Measurements from ENCODE around the gene SGK1.

SGK1 gene

DNA sequence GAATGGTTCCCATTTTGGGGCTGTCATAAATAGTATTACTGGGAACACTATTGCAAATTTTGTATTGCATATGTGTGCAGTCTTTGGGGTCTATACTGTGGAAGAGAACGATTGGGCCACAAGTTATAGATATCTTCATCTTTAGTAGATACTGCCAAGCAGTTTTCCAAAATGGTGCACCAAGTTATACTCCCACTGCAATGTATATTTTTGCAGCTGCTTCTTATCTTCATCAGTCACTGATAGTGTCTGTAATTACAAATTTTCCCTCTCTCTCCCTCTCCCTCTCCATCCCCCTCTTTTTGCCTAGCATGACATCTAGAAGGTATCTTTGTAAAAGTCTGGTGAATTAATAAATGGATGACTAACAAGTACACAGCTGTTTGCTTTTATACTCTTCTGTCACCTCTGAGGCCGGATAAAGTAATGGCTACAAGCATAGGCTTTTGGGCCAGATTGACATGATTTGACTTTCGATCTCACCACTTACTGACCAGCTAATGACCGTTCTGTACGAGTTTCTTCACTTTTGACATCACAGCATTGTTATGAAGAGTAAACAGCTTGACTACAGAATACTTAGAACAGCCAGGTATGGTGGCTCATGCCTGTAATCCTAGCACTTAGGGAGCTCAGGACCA, 152.2 kb downstream of the SGK1 start:
- POLR2A ChIA-PET = interaction anchor here (1.7 kb wide), 1 partner anchor 8 kb away, joined by 5 read pairs; no protein-coding TSS in a partner anchor
- no peak overlapping the region for H3K4me3 ChIP-seq (ENCODE audit: low read depth, low read length)
- no peak for TF ChIP-seq CTCF (IDR thresholded peaks at IDR 0.05; ENCODE audit: insufficient read depth, low read length, missing control alignments)
- no peak for DNase-seq (ENCODE audit: low read depth, low spot score)
- CTCF ChIA-PET = interaction anchor here (0.9 to 5.6 kb wide), 8 partner anchors 9 to 775 kb away, joined by 3 to 33 read pairs (median 6); no protein-coding TSS in a partner anchor

DNA sequence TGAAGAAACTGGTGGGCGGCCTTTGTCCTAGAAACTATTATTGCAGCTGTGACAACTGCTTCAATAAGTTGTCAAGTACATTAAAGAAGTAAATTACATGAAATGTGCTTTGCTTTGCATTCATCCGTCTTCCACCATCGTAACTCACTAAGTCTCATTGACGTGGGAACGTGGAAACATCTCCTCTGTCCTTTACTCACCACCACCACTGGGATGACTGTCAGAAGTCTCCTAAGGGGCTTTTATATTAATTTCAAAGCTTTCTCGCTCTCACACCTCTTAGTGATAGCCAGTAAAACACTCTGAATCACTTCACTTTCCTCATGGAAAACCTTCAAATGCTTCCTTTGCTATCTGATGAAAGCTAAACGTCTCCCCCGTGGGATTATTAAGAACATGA, 153.6 kb downstream of the SGK1 start:
- DNase-seq (ENCODE audit: low read depth, low spot score) = no peak
- POLR2A ChIA-PET = no interaction called here
- CTCF ChIA-PET = interaction anchor here (0.8 to 5.6 kb wide), 4 partner anchors 8 to 718 kb away, joined by 3 to 33 read pairs (median 16); no protein-coding TSS in a partner anchor
- TF ChIP-seq CTCF (IDR thresholded peaks at IDR 0.05; ENCODE audit: insufficient read depth, low read length, missing control alignments) = no peak
- no peak overlapping the region for H3K4me3 ChIP-seq (ENCODE audit: low read depth, low read length)

DNA sequence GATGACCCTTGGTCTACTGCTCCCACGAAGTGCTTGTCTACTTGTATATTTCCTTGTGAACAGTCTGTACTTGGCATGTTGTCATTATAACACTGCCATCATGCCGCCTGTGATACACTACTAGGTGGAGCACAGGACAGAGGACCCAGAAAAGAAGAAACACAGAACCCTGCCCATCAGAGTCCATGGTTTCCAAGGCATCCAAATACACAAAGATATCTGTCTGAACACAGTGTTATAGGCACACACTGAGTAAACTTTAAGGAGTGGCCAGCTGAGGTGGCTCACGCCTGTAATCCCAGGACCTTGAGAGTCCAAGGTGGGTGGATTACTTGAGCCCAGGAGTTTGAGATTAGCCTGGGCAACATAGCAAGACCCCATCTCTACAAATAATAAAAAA, 155.0 kb downstream of the SGK1 start:
- CTCF ChIA-PET = interaction anchor here (2.1 to 5.6 kb wide), 2 partner anchors 719 to 778 kb away, joined by 9 to 33 read pairs; no protein-coding TSS in a partner anchor
- no peak overlapping the region for H3K4me3 ChIP-seq (ENCODE audit: low read depth, low read length)
- no peak for DNase-seq (ENCODE audit: low read depth, low spot score)
- TF ChIP-seq CTCF (IDR thresholded peaks at IDR 0.05; ENCODE audit: insufficient read depth, low read length, missing control alignments) = no peak
- POLR2A ChIA-PET = no interaction called here

- H3K4me3 ChIP-seq (ENCODE audit: low read depth, low read length) = no peak overlapping the region
- ChIA-PET CTCF (interaction anchor here (1.0 to 2.7 kb wide), 5 partner anchors 50 to 780 kb away, joined by 4 to 13 read pairs (median 9); no protein-coding TSS in a partner anchor), POLR2A (no interaction called here)
- no peak for DNase-seq (ENCODE audit: low read depth, low spot score)
- no peak for TF ChIP-seq CTCF (IDR thresholded peaks at IDR 0.05; ENCODE audit: insufficient read depth, low read length, missing control alignments)
These were observed 156.9 kb downstream of the SGK1 start for GRCh38 chr6:134161041-134161440.

DNA sequence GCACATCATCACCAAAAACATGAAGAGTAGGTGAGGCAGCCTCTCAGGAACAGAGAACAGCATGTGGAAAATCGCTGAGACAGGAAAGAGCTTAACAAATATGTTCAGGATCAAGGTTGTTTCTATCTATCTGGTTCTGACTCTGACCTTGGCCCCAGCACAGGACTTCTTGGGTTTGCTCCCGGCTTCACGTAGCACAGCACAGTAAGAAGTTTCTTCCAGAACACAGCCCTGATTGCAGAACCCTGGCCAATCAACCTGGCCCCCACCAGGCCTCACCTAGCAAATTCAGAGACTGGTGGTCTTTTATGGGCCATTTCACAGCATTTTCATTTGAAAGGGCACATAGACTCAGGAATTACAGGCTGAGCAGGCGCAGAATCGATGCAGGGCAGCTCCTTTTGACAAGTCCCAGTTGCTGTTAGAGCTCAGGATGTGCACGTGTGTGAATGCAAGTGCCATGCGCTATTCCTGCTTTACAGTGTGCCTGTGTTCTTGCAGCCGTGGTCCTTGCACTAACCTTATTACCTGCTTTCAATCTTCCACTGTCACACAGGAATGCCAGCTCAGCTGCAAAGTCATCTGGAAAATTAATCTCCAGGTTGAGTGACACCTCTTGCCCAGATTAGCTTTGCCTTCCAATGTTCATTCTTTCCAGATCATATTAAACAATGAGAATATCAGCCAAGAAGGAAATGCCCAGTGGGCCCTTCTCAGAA, 165.0 kb downstream of the SGK1 start:
- ChIA-PET CTCF (interaction anchor here (0.6 to 3.9 kb wide), 11 partner anchors 13 to 849 kb away, joined by 3 to 35 read pairs (median 3); no protein-coding TSS in a partner anchor), POLR2A (no interaction called here)
- no peak for TF ChIP-seq CTCF (IDR thresholded peaks at IDR 0.05; ENCODE audit: insufficient read depth, low read length, missing control alignments)
- H3K4me3 ChIP-seq (ENCODE audit: low read depth, low read length) = no peak overlapping the region
- no peak for DNase-seq (ENCODE audit: low read depth, low spot score)

DNA sequence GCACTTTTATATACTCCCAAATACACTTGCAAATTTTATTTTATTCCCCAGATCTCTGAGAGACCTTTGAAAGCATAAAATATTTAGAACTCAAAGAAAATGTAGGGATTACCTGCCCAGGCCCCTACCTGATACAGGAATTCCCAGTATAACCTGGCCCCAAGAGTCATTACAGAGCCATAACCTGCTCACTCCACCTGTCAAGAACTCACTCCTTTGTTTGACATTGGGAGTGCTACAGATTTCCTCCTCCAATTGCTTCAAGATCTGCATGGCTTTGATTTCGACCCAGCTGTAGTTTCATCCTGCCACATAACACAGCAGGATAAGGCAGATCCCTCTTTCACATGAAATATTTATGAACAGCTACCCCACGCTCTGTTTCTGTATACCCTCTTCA, 169.3 kb downstream of the SGK1 start:
- ChIA-PET POLR2A (no interaction called here), CTCF (interaction anchor here (0.7 to 2.7 kb wide), 7 partner anchors 8 to 792 kb away, joined by 3 to 19 read pairs (median 5); no protein-coding TSS in a partner anchor)
- TF ChIP-seq CTCF (IDR thresholded peaks at IDR 0.05; ENCODE audit: insufficient read depth, low read length, missing control alignments) = no peak
- no peak for DNase-seq (ENCODE audit: low read depth, low spot score)
- H3K4me3 ChIP-seq (ENCODE audit: low read depth, low read length) = no peak overlapping the region
